Thyroid gland (tissue), 4 donors: ENCODE data around the gene RPS14. TPM values are rescaled to one million over a fixed set of nuclear protein-coding genes. Genes with fewer than 3 reads are reported as not detected.
"Not testable (repeated sequence)": the region's sequence is repeated elsewhere in the genome, so short reads cannot be mapped to it uniquely, and the experiment has no call there.

Experiments
- DNase-seq, 2 donors: peaks; one replicate each; pipeline ENCODE4 v3.0.0-alpha.2; 2019
- H3K27ac ChIP-seq, 3 donors: fragments of 200-600 bp; sonication (generic); 1 replicate in 2 of 3; 2 replicates in 1 of 3; pipeline ENCODE4 v1.5.1; 2016 to 2019; ENCODE audit warnings: mild to moderate bottlenecking in 1 of 3, moderate library complexity in 1 of 3
- H3K27me3 ChIP-seq: fragments of 200-600 bp; sonication (generic); one replicate; pipeline ENCODE4 v1.5.1; 2019
- H3K36me3 ChIP-seq, 2 donors: fragments of 200-600 bp; sonication (generic); one replicate each; pipeline ENCODE4 v1.5.1; 2016 to 2019
- H3K4me1 ChIP-seq, 2 donors: fragments of 200-600 bp; sonication (generic); one replicate each; pipeline ENCODE4 v1.5.1; 2017 to 2019
- H3K4me3 ChIP-seq, 3 donors: fragments of 200-600 bp; sonication (generic); replicated peaks in 1 of 3; 1 replicate in 2 of 3; 2 replicates in 1 of 3; pipeline ENCODE4 v1.5.1; 2016; ENCODE audit warnings: mild to moderate bottlenecking in 1 of 3
- H3K9me3 ChIP-seq: fragments of 200-600 bp; sonication (generic); one replicate; pipeline ENCODE4 v1.5.1; 2017
- POLR2A ChIP-seq, 2 donors: fragments of 450-650 bp; IDR thresholded peaks; one replicate each; pipeline ENCODE4 v1.6.1; 2017; ENCODE audit warnings: antibody characterized with exemption in 2 of 2, mild to moderate bottlenecking in 2 of 2, moderate library complexity in 1 of 2
- WGBS, 2 donors: methylation state at CpG; one replicate each; pipeline ENCODE4 v1.1.5; 2017; 5-methylcytosine and 5-hydroxymethylcytosine counted together
- intact Hi-C: fragments of 100-400 bp; cut with DNase I; formaldehyde crosslinking; loops from one replicate; pipeline ENCODE4 v1.15.1; 2023
- total RNA-seq, 4 donors: library from RNA; depleted of rRNA; stranded (reverse); fragments of >200 nt; gene quantifications; one replicate each; pipeline ENCODE4 v1.2.3, GENCODE V29; 2016
- TF ChIP-seq, protein P1 (sequence below), 6 experiments: fragments of 200-600 bp in 3 of 6; fragments of 450-650 bp in 3 of 6; sonication (generic) in 3 of 6; IDR thresholded peaks; one replicate each; pipeline ENCODE4 v1.5.1; 2016 to 2019; ENCODE audit warnings: antibody characterized with exemption in 6 of 6, mild to moderate bottlenecking in 2 of 6, inconsistent platforms in 1 of 6, moderate library complexity in 1 of 6

The RPS14 gene
- total RNA-seq, 4 donors from 2014 or later, result 2,017 to 5,540 (median 2,786) TPM

DNA sequence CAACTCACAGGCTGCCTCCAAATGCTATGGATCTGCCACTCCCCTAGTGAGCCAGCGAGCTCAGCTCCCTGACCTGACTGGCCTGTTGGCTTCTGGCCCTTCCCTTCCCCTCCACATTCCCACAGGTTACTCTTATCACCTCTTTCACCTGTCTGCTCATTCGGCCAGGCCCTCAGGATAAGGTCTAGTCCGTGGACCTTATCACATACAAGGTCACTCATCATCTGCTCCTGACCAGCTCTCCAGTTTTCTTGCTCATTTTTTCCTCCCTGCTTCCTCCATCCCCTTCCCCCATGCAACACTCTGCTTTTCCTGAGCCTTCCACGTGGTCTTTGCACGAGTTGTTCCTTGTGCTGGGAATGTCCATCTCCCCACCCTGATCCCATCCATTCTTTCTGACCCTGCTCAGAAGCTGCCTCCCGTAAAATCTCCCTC lies 32.5 kb upstream of the RPS14 start:
- Histone ChIP-seq H3K36me3 (no peaks in the 10 kb centered on the region), H3K4me3 (no peak overlapping the region), H3K4me1 (peaks cover 11 to 12% of the 10 kb centered on the region in 2 donors), H3K9me3 (no peaks in the 10 kb centered on the region), H3K27ac (no peak overlapping the region), H3K27me3 (no peaks in the 10 kb centered on the region)
- intact Hi-C loops, result no loop called here
- DNase-seq, result no peak
- WGBS, 2 donors, result 69 to 82% methylated on average over 6 of the region's 6 CpGs
- TF ChIP-seq POLR2A (IDR thresholded peaks at IDR 0.05), result no peak
- TF ChIP-seq, protein P1, sequence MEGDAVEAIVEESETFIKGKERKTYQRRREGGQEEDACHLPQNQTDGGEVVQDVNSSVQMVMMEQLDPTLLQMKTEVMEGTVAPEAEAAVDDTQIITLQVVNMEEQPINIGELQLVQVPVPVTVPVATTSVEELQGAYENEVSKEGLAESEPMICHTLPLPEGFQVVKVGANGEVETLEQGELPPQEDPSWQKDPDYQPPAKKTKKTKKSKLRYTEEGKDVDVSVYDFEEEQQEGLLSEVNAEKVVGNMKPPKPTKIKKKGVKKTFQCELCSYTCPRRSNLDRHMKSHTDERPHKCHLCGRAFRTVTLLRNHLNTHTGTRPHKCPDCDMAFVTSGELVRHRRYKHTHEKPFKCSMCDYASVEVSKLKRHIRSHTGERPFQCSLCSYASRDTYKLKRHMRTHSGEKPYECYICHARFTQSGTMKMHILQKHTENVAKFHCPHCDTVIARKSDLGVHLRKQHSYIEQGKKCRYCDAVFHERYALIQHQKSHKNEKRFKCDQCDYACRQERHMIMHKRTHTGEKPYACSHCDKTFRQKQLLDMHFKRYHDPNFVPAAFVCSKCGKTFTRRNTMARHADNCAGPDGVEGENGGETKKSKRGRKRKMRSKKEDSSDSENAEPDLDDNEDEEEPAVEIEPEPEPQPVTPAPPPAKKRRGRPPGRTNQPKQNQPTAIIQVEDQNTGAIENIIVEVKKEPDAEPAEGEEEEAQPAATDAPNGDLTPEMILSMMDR (IDR thresholded peaks at IDR 0.05), result no peak

DNA sequence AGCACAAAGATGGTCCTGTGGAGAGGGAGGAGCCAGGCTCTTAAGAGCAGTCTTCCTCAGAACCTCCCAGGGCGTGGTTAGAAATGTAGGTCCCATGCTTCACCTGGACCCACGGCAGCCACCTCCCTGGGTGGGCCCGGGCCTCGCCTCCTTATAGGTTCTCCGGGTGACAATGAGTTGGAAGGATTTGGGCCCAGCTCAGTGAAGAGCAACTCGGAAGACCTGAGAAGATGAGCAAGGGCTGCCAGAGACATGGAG lies 32.1 kb upstream of the RPS14 start:
- TF ChIP-seq POLR2A (IDR thresholded peaks at IDR 0.05), result no peak
- TF ChIP-seq, protein P1 (IDR thresholded peaks at IDR 0.05), result no peak
- no peaks in the 10 kb centered on the region for H3K36me3 ChIP-seq
- no peaks in the 10 kb centered on the region for H3K9me3 ChIP-seq
- no peak overlapping the region for H3K27ac ChIP-seq
- DNase-seq, result no peak
- peaks cover 9 to 10% of the 10 kb centered on the region in 2 donors for H3K4me1 ChIP-seq
- H3K27me3 ChIP-seq, result no peaks in the 10 kb centered on the region
- no peak overlapping the region for H3K4me3 ChIP-seq
- 75 to 88% methylated on average over 3 to 6 of the region's 6 CpGs for WGBS, 2 donors
- intact Hi-C loops, result no loop called here

DNA sequence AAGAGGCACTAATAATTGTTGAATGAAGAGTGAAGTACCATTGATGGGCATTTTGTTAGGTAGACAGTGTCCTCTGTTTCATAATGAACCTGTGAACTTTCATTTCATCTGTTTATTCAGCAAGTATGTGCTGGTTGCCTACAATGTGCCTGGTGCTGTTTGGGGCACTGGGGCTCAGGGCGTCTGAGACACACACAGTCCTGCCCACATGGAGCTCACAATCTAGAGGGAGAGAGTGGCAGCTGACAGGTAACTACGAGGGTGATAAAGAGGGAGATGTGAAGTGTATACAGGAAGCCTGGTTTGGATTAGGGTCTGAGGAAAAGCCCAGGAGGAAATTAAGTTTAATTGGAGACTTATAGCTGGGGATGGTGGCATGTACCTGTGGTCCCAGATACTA lies 29.9 kb upstream of the RPS14 start:
- H3K4me3 ChIP-seq, result no peak overlapping the region
- no peaks in the 10 kb centered on the region for H3K9me3 ChIP-seq
- no peak for TF ChIP-seq POLR2A (IDR thresholded peaks at IDR 0.05)
- TF ChIP-seq, protein P1 (IDR thresholded peaks at IDR 0.05), result no peak
- intact Hi-C loops, result no loop called here
- no peaks in the 10 kb centered on the region for H3K27me3 ChIP-seq
- 82 to 87% methylated on average over 2 of the region's 2 CpGs for WGBS, 2 donors
- H3K27ac ChIP-seq, result peak overlapping the region in 1 of 3 donors; percentile 33
- no peak for DNase-seq
- no peaks in the 10 kb centered on the region for H3K36me3 ChIP-seq
- H3K4me1 ChIP-seq, result peaks cover 10 to 17% of the 10 kb centered on the region in 2 donors

DNA sequence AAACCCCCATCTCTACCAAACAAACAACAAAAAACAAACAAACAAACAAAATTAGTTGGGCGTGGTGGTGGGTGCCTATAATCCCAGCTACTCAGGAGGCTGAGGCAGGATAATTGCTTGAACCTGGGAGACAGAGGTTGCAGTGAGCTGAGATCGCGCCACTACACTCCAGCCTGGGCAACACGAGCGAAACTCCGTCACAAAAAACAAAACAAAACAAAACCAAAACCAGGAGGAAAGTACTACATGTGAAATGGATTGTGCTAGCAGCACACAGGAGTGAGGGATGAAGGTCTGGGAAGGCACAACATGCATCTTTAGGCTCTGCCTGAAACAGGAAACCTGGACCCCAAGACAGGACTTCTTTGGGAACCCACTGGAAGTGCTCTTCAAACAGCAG lies 27.0 kb upstream of the RPS14 start:
- H3K9me3 ChIP-seq, H3K27ac ChIP-seq, H3K27me3 ChIP-seq, H3K4me3 ChIP-seq, intact Hi-C loops, H3K36me3 ChIP-seq, DNase-seq: not testable (repeated sequence)
- WGBS, 2 donors, result 75 to 76% methylated on average over 6 of the region's 6 CpGs
- peaks cover 20 to 37% of the 10 kb centered on the region in 2 donors for H3K4me1 ChIP-seq

DNA sequence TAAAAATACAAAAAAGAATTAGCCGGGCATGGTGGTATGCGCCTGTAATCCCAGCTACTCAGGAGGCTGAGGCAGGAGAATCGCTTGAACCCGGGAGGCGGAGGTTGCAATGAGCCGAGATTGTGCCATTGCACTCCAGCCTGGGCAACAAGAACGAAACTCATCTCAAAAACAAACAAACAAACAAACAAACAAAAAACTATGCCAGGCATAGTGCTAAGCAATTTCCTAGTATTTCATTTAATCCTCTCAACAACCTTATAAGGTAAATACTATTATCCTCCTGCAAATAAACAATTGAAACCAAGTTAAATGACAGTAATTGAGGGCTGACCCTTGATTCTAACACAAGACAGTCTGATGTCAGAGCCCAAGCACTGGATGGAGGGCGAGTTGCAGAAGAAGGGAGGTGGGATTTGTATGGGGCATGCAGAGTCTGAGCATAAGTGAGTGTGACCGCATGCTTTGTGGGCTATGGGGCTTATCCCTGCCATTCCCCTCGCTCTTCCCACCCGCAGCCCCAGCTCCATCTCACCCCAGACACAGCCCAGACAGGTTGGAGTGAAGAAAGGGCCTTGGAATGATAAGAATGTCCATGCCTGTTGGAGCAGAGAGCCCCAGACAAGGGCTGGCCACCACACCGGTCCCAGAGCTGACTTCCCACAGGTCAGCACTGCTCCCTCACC lies 24.3 kb upstream of the RPS14 start:
- peak in 1 of 2 donors; percentile 12 for TF ChIP-seq POLR2A (IDR thresholded peaks at IDR 0.05)
- TF ChIP-seq, protein P1 (IDR thresholded peaks at IDR 0.05), result no peak
- DNase-seq, result peak; percentile 78 to 85
- H3K36me3 ChIP-seq, result no peaks in the 10 kb centered on the region
- H3K27me3 ChIP-seq, result no peaks in the 10 kb centered on the region
- H3K9me3 ChIP-seq, result no peaks in the 10 kb centered on the region
- intact Hi-C loops, result no loop called here
- H3K27ac ChIP-seq, result peak overlapping the region; percentile 55 to 76 (median 69)
- 76 to 81% methylated on average over 12 of the region's 12 CpGs for WGBS, 2 donors
- peaks cover 17 to 37% of the 10 kb centered on the region in 2 donors for H3K4me1 ChIP-seq
- no peak overlapping the region for H3K4me3 ChIP-seq
